Activated CD8-positive, alpha-beta T cell treated with anti-CD3 and anti-CD28 coated beads for 36 hours (primary cell): ENCODE measurements around the gene DDX42. TPM values are rescaled to one million over a fixed set of nuclear protein-coding genes. Genes with fewer than 3 reads are reported as not detected.
"Not testable (repeated sequence)": the region's sequence is repeated elsewhere in the genome, so short reads cannot be mapped to it uniquely, and the experiment has no call there.

Experiments
- ATAC-seq: fragments of 200-7000 bp; cut with Tn5 transposase; one replicate; pipeline ENCODE4 v1.10.0; 2021; ENCODE audit warnings: mild to moderate bottlenecking, moderate library complexity
- CTCF ChIA-PET: fragments of 350-600 bp; sonication (Branson Sonifier 250); formaldehyde crosslinking; loops from one replicate; lab custom pipeline; 2021; ENCODE audit warnings: antibody characterized with exemption; lab: Charles Lee
- POLR2A ChIA-PET: fragments of 350-600 bp; sonication (Branson Sonifier 250); formaldehyde crosslinking; loops from one replicate; lab custom pipeline; 2021; ENCODE audit warnings: antibody characterized with exemption; lab: Charles Lee
- DNase-seq: peaks from one replicate; pipeline ENCODE4 v3.0.0-alpha.2; 2020
- H3K27ac Mint-ChIP-seq: one replicate; pipeline ENCODE4 v1.8.0; 2021; ENCODE audit warnings: mild to moderate bottlenecking, mixed read lengths
- H3K27me3 Mint-ChIP-seq: one replicate; pipeline ENCODE4 v1.8.0; 2021; ENCODE audit warnings: mixed read lengths
- H3K36me3 Mint-ChIP-seq: one replicate; pipeline ENCODE4 v1.8.0; 2021; ENCODE audit warnings: low read depth, mixed read lengths
- H3K4me1 Mint-ChIP-seq: one replicate; pipeline ENCODE4 v1.8.0; 2021; ENCODE audit warnings: low read depth, mixed read lengths
- H3K4me3 Mint-ChIP-seq: one replicate; pipeline ENCODE4 v1.8.0; 2021; ENCODE audit warnings: mild to moderate bottlenecking, moderate library complexity, mixed read lengths
- H3K9me3 Mint-ChIP-seq: one replicate; pipeline ENCODE4 v1.8.0; 2021; ENCODE audit warnings: mixed read lengths
- intact Hi-C: fragments of 100-400 bp; cut with micrococcal nuclease; formaldehyde crosslinking; loops from one replicate; pipeline ENCODE4 v1.10.0; 2022
- total RNA-seq, 2 experiments: library from RNA; stranded (reverse); gene quantifications; one replicate each; pipeline ENCODE4 v1.2.3, GENCODE V29; 2021
- TF ChIP-seq, protein P1 (sequence below): fragments of 200-600 bp; IDR thresholded peaks from one replicate; pipeline ENCODE4 v1.8.0; 2022; ENCODE audit warnings: antibody characterized with exemption, mild to moderate bottlenecking

The DDX42 gene
- total RNA-seq, 2 experiments from 2014 or later: 91.9 to 96.0 TPM

GRCh38 chr17:63859257-63859656 is 85.3 kb downstream of the DDX42 start:
- Mint-ChIP-seq H3K27ac (no peak overlapping the region), H3K4me1 (no peaks in the 10 kb centered on the region), H3K9me3 (no peaks in the 10 kb centered on the region), H3K4me3 (no peak overlapping the region), H3K27me3 (no peaks in the 10 kb centered on the region), H3K36me3 (no peaks in the 10 kb centered on the region)
- TF ChIP-seq, protein P1, sequence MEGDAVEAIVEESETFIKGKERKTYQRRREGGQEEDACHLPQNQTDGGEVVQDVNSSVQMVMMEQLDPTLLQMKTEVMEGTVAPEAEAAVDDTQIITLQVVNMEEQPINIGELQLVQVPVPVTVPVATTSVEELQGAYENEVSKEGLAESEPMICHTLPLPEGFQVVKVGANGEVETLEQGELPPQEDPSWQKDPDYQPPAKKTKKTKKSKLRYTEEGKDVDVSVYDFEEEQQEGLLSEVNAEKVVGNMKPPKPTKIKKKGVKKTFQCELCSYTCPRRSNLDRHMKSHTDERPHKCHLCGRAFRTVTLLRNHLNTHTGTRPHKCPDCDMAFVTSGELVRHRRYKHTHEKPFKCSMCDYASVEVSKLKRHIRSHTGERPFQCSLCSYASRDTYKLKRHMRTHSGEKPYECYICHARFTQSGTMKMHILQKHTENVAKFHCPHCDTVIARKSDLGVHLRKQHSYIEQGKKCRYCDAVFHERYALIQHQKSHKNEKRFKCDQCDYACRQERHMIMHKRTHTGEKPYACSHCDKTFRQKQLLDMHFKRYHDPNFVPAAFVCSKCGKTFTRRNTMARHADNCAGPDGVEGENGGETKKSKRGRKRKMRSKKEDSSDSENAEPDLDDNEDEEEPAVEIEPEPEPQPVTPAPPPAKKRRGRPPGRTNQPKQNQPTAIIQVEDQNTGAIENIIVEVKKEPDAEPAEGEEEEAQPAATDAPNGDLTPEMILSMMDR: no peak
- POLR2A ChIA-PET: interaction anchor here (0.8 to 1.3 kb wide), 3 partner anchors 11 to 12 kb away, joined by 3 to 4 read pairs (median 3); no protein-coding TSS in a partner anchor
- no peak for DNase-seq
- CTCF ChIA-PET: interaction anchor here (0.8 to 5.7 kb wide), 6 partner anchors 10 to 170 kb away, joined by 3 to 38 read pairs (median 3); no protein-coding TSS in a partner anchor
- intact Hi-C loops: no loop called here
- no peak for ATAC-seq

DNA sequence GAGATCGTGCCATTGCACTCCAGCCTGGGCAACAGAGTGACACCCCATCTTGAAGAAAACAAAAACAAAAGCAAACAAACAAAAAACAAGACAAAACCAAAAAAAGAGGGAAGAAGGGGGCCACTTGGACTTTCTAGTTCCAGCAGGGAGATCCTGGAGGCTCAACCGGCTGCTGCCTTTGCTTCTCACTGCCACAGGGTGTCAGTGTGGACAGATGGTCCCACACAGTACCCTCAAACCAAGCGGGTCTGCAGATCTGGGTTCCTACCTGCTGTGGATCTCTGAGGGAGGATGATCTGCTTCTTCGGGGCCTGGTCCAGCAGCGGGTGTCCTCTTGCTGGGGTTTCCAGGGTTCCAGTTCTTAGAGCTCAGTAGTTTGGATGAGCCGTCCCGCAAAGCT is 92.7 kb downstream of the DDX42 start:
- H3K4me1 Mint-ChIP-seq, H3K27ac Mint-ChIP-seq, H3K27me3 Mint-ChIP-seq, intact Hi-C loops, POLR2A ChIA-PET, H3K9me3 Mint-ChIP-seq, DNase-seq, ATAC-seq, H3K4me3 Mint-ChIP-seq, H3K36me3 Mint-ChIP-seq: not testable (repeated sequence)
- CTCF ChIA-PET: interaction anchor here (0.6 to 4.6 kb wide), 24 partner anchors 12 to 441 kb away, joined by 3 to 31 read pairs (median 4); partner anchors contain the start of genes CCDC47 and GH2

Other genes starting within 250 kb of the DDX42 start
- gene DCAF7, start 223.7 kb upstream of the DDX42 start, total RNA-seq: 100 to 1,000 TPM; 104 to 105 TPM
- 10 to 100 TPM; 27.0 to 30.4 TPM for gene TACO1, start 173.3 kb upstream of the DDX42 start, total RNA-seq
- 10 to 100 TPM; 20.6 to 22.5 TPM for gene MAP3K3, start 151.8 kb upstream of the DDX42 start, total RNA-seq
- gene LIMD2, start 74.0 kb upstream of the DDX42 start, total RNA-seq: 100 to 1,000 TPM; 143 to 145 TPM
- 10 to 100 TPM; 44.8 to 48.8 TPM for gene STRADA, start 32.4 kb upstream of the DDX42 start, total RNA-seq
- gene CCDC47, start 573 bp upstream of the DDX42 start, total RNA-seq: 10 to 100 TPM; 63.0 to 64.4 TPM
- 100 to 1,000 TPM; 155 to 157 TPM for gene PSMC5, start 53.3 kb downstream of the DDX42 start, total RNA-seq
- gene FTSJ3, start 53.5 kb downstream of the DDX42 start, total RNA-seq: 10 to 100 TPM; 58.3 to 60.9 TPM
- gene SMARCD2, start 68.5 kb downstream of the DDX42 start, total RNA-seq: 100 to 1,000 TPM in 1 of 2 experiments, 10 to 100 TPM in 1; 99.4 to 103 TPM
- gene CSH2, start 99.5 kb downstream of the DDX42 start, total RNA-seq: not detected
- gene GH2, start 107.8 kb downstream of the DDX42 start, total RNA-seq: not detected
- not detected for gene CSH1, start 122.4 kb downstream of the DDX42 start, total RNA-seq
- not detected for gene CSHL1, start 137.1 kb downstream of the DDX42 start, total RNA-seq
- gene GH1, start 144.7 kb downstream of the DDX42 start, total RNA-seq: not detected
- gene CD79B, start 158.2 kb downstream of the DDX42 start, total RNA-seq: 10 to 100 TPM; 28.4 to 31.6 TPM
- under 1 TPM; 0.20 to 0.23 TPM for gene SCN4A, start 198.7 kb downstream of the DDX42 start, total RNA-seq
- 1 to 10 TPM in 1 of 2 experiments, under 1 TPM in 1; 0.74 to 2.5 TPM for gene PRR29, start 224.2 kb downstream of the DDX42 start, total RNA-seq
- gene ICAM2, start 246.5 kb downstream of the DDX42 start, total RNA-seq: 10 to 100 TPM; 53.3 to 53.7 TPM